Measurements from ENCODE around the gene ATP2B2. TPM values are rescaled to one million over a fixed set of nuclear protein-coding genes. Genes with fewer than 3 reads are reported as not detected.

The ATP2B2 gene
- polyA plus RNA-seq, 4 donors, result 0.39 to 0.55 TPM; not detected in 2

DNA sequence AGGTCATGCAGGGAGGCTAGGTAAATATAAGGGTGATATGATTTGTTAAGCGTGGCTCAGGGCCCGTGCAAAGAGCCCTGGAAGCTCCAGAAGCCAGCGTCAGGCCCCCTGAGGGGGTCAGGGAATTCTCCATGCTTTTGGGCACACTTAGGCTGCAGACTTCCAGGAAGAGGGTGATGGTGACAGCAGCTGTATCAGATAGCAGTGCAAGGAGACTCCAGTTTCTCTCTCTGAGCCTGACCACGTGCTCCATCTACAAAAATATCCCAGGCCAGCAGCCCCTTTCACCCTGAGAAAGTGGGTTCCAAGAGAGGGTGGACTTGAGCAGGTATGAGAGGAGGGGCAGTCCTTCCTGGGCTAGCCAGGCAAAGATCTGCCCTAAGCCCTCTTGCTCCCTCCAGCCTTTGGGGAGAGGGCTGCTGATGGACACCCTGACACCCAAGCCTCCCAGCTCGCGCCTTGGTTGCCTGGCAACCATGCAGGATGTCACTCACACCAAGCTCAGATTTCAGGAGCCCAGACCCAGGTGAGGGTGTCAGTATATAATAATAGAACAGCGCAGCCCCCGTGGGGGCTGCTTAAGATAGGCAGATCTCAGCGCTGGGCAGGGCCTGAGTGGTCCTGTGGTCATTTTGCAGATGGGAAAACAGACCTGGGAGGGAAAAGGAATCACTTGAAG is 35.8 kb downstream of the ATP2B2 start:
- Histone ChIP-seq H3K27ac (ENCODE audit: low read depth in 1 of 3, low read length in 2 of 3) (no peak overlapping the region), H3K4me1 (ENCODE audit: control insufficient read depth in 3 of 3, insufficient read depth in 2 of 3, low read depth in 1 of 3, low read length in 2 of 3) (no peaks in the 10 kb centered on the region), H3K9me3 (ENCODE audit: control insufficient read depth in 2 of 2, insufficient read depth in 1 of 2, low read depth in 1 of 2, low read length in 1 of 2) (no peaks in the 10 kb centered on the region), H3K27me3 (ENCODE audit: control insufficient read depth in 3 of 3, insufficient read depth in 3 of 3, low read length in 3 of 3) (peaks cover 0 to 4% (median 4%) of the 10 kb centered on the region in 3 donors), H3K4me3 (ENCODE audit: low read depth in 1 of 3, low read length in 3 of 3) (no peak overlapping the region), H3K36me3 (ENCODE audit: control insufficient read depth in 3 of 3, insufficient read depth in 2 of 3, low read depth in 1 of 3, low read length in 3 of 3) (no peaks in the 10 kb centered on the region)
- whole genome bisulfite sequencing, 3 donors, result 28 to 35% (median 31%) methylated on average over 9 of the region's 9 CpGs
- no peak for DNase-seq
- no peak for FAIRE-seq

DNA sequence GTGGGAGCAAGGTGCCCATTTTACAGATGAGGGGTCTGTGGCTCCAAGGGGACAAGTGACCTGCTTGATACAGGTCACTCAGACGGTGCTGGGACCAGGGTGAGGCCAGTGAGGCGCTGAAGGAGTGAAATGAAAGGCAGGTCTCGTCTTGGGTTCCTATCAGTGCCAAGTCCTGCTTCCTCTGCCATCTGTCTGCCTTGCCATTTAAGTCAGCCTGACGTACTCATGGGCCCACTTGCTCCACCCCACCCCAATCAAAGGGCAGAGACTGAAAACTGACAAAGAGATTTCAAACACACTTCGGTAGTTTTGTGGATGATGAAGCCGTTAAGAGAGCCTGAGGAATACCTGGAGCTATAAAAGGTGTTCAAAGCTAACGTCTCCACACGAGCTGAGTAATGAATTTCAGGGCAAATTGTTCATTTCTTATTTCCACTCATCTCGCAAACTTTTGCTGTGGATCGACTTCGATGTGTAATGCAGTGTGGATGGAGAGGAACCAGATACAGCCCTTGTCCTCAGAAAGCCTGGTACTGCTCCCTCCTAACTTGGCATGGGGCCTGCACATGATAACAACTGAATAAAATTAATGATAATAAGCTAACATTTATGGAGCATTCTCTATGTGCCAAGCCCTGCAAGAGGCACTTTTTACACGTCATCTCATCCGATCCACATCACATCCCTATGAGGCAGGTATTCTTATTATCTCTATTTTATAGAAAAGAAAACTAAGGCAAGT is 36.6 kb downstream of the ATP2B2 start:
- no peak for FAIRE-seq
- H3K9me3 ChIP-seq (ENCODE audit: control insufficient read depth in 2 of 2, insufficient read depth in 1 of 2, low read depth in 1 of 2, low read length in 1 of 2), result no peaks in the 10 kb centered on the region
- no peak overlapping the region for H3K27ac ChIP-seq (ENCODE audit: low read depth in 1 of 3, low read length in 2 of 3)
- H3K4me3 ChIP-seq (ENCODE audit: low read depth in 1 of 3, low read length in 3 of 3), result no peak overlapping the region
- H3K27me3 ChIP-seq (ENCODE audit: control insufficient read depth in 3 of 3, insufficient read depth in 3 of 3, low read length in 3 of 3), result peaks cover 0 to 4% (median 4%) of the 10 kb centered on the region in 3 donors
- WGBS, 3 donors, result 39 to 64% (median 42%) methylated on average over 13 of the region's 13 CpGs
- no peaks in the 10 kb centered on the region for H3K4me1 ChIP-seq (ENCODE audit: control insufficient read depth in 3 of 3, insufficient read depth in 2 of 3, low read depth in 1 of 3, low read length in 2 of 3)
- H3K36me3 ChIP-seq (ENCODE audit: control insufficient read depth in 3 of 3, insufficient read depth in 2 of 3, low read depth in 1 of 3, low read length in 3 of 3), result no peaks in the 10 kb centered on the region
- no peak for DNase-seq

DNA sequence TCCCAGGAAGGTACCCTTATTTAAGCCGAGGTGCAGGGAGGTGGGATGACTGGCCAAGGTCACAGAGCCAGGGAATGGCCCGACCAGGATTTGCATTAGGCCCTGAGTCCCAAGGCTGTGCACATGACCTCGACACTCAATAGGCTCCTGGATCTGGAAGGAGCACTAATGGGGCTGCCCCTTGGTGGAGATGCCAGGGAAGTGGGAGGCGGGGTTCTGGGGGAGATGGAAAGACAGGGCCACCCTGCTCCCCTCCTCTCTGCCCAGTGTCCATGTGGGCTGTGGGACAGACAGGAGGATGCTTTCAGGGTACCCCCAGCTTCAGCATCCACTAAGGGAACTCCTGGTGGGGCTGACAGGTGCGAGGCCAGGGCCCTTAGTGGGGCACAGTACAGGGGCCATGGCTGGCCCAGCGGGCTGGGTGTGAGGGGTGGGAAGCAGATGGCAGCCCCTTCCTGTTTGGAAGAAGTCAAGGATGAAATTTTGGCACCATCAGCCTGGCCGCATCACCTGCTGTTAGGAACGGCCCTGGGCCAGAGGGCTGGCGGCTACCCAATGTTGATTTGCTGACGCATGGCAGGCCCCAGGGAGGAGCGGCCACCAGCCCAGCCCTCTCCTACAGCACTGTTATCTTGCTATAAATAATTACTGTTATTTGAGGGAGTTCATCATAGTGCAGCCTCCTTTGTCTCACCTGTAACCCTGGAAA is 37.3 kb downstream of the ATP2B2 start:
- Histone ChIP-seq H3K27ac (ENCODE audit: low read depth in 1 of 3, low read length in 2 of 3) (no peak overlapping the region), H3K4me1 (ENCODE audit: control insufficient read depth in 3 of 3, insufficient read depth in 2 of 3, low read depth in 1 of 3, low read length in 2 of 3) (no peaks in the 10 kb centered on the region), H3K4me3 (ENCODE audit: low read depth in 1 of 3, low read length in 3 of 3) (no peak overlapping the region), H3K27me3 (ENCODE audit: control insufficient read depth in 3 of 3, insufficient read depth in 3 of 3, low read length in 3 of 3) (peaks cover 0 to 4% (median 4%) of the 10 kb centered on the region in 3 donors), H3K36me3 (ENCODE audit: control insufficient read depth in 3 of 3, insufficient read depth in 2 of 3, low read depth in 1 of 3, low read length in 3 of 3) (no peaks in the 10 kb centered on the region), H3K9me3 (ENCODE audit: control insufficient read depth in 2 of 2, insufficient read depth in 1 of 2, low read depth in 1 of 2, low read length in 1 of 2) (no peaks in the 10 kb centered on the region)
- FAIRE-seq (no peak), DNase-seq (no peak)
- WGBS, 3 donors, result 35 to 61% (median 39%) methylated on average over 11 of the region's 11 CpGs

DNA sequence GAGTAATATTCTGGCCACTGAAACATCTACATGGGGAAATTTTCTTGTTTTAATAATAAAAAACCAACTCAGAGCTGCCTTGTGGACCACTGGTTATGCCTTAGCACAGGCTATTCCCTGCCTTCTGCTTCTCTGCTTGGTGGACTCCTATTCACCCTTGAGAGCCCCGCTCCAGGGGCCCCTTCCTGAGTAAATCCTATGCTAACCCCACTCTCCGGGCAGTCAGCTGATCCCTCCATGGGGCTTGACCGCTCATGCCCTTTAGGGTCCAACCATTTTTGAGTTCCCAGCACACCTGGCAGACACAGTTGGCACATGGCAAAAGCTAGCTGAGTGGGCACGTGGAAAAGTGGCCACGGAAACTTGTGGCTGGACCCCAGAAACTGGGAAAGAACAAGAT is 38.2 kb downstream of the ATP2B2 start:
- Histone ChIP-seq H3K4me1 (ENCODE audit: control insufficient read depth in 3 of 3, insufficient read depth in 2 of 3, low read depth in 1 of 3, low read length in 2 of 3) (no peaks in the 10 kb centered on the region), H3K9me3 (ENCODE audit: control insufficient read depth in 2 of 2, insufficient read depth in 1 of 2, low read depth in 1 of 2, low read length in 1 of 2) (no peaks in the 10 kb centered on the region), H3K4me3 (ENCODE audit: low read depth in 1 of 3, low read length in 3 of 3) (no peak overlapping the region), H3K27me3 (ENCODE audit: control insufficient read depth in 3 of 3, insufficient read depth in 3 of 3, low read length in 3 of 3) (peaks cover 0 to 4% (median 4%) of the 10 kb centered on the region in 3 donors), H3K36me3 (ENCODE audit: control insufficient read depth in 3 of 3, insufficient read depth in 2 of 3, low read depth in 1 of 3, low read length in 3 of 3) (no peaks in the 10 kb centered on the region), H3K27ac (ENCODE audit: low read depth in 1 of 3, low read length in 2 of 3) (no peak overlapping the region)
- FAIRE-seq (no peak), DNase-seq (no peak)
- 80 to 85% (median 85%) methylated on average over 5 of the region's 5 CpGs for WGBS, 3 donors

GRCh38 chr3:10466186-10466585 is 39.2 kb downstream of the ATP2B2 start:
- no peak for DNase-seq
- WGBS, 3 donors, result 75 to 78% (median 78%) methylated on average over 5 of the region's 5 CpGs
- peaks cover 0 to 4% (median 4%) of the 10 kb centered on the region in 3 donors for H3K27me3 ChIP-seq (ENCODE audit: control insufficient read depth in 3 of 3, insufficient read depth in 3 of 3, low read length in 3 of 3)
- H3K4me3 ChIP-seq (ENCODE audit: low read depth in 1 of 3, low read length in 3 of 3), result no peak overlapping the region
- H3K36me3 ChIP-seq (ENCODE audit: control insufficient read depth in 3 of 3, insufficient read depth in 2 of 3, low read depth in 1 of 3, low read length in 3 of 3), result no peaks in the 10 kb centered on the region
- H3K4me1 ChIP-seq (ENCODE audit: control insufficient read depth in 3 of 3, insufficient read depth in 2 of 3, low read depth in 1 of 3, low read length in 2 of 3), result no peaks in the 10 kb centered on the region
- no peak overlapping the region for H3K27ac ChIP-seq (ENCODE audit: low read depth in 1 of 3, low read length in 2 of 3)
- no peak for FAIRE-seq
- H3K9me3 ChIP-seq (ENCODE audit: control insufficient read depth in 2 of 2, insufficient read depth in 1 of 2, low read depth in 1 of 2, low read length in 1 of 2), result no peaks in the 10 kb centered on the region

DNA sequence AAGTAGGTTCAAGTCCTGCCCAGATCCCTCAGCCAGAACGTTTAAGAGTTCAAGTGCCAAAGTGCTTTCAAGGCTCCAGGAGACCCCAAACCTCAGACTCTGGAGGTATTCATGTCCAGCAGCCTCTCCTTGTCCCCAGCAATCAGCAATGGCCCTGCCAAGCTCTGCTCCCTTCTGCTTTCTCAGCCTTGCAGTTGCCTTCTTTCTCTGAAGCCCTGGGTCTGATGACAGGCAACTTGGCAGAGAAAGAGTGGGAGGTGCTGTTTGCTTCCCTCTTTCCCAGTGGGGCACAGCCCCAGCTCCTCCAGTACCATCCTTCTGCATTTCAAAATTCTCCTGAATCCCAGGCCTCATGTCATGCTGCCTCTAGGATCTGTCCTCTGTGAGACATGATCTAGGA is 40.2 kb downstream of the ATP2B2 start:
- Histone ChIP-seq H3K9me3 (ENCODE audit: control insufficient read depth in 2 of 2, insufficient read depth in 1 of 2, low read depth in 1 of 2, low read length in 1 of 2) (no peaks in the 10 kb centered on the region), H3K4me1 (ENCODE audit: control insufficient read depth in 3 of 3, insufficient read depth in 2 of 3, low read depth in 1 of 3, low read length in 2 of 3) (no peaks in the 10 kb centered on the region), H3K36me3 (ENCODE audit: control insufficient read depth in 3 of 3, insufficient read depth in 2 of 3, low read depth in 1 of 3, low read length in 3 of 3) (no peaks in the 10 kb centered on the region), H3K4me3 (ENCODE audit: low read depth in 1 of 3, low read length in 3 of 3) (no peak overlapping the region), H3K27ac (ENCODE audit: low read depth in 1 of 3, low read length in 2 of 3) (no peak overlapping the region), H3K27me3 (ENCODE audit: control insufficient read depth in 3 of 3, insufficient read depth in 3 of 3, low read length in 3 of 3) (peaks cover 0 to 3% (median 0%) of the 10 kb centered on the region in 3 donors)
- FAIRE-seq (no peak), DNase-seq (no peak)
- 24 to 48% (median 33%) methylated on average over 1 of the region's 1 CpG for WGBS, 3 donors

DNA sequence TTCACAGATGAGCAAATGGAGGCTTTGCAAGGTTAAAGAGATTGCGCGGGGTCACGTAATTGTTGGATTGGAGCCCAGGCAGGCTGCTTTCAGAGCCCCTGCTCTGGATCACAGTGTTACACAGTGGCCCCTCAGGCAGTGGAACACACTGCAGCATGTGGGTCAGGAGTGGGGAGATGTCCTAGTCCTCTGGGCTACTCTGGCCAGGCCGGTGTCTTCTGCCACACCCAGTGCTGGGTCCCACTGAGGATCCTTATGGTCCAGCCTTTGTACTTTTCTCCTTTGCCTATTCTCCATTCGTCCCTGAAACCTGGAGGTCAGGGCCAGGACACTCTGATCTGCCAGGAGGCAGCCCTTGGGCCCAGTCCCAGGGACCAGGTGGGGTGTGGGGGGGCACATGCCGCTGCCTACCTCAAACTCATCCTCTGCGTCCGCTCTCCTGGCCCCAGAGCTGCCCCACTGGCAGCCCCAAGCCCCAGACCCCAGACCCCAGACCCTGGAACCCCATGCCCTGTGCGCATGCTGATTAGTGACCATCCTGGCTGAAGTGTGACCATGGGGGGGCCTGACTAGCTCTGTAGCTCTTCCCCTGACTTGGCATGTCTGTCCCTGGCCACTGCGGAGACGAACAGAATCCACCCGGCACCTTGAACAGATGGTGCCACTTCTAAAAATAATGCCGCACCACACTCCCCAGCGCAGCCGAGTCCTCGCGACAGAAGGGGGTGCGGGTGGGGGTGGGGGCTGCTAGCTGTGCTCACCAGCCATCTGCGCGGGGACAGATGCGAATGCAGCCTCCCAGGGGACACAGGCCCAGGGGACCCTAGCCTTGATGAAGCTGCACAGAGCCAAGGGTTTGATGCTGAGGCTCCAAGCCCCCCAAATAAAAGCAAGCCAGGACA is 41.6 kb downstream of the ATP2B2 start:
- Histone ChIP-seq H3K36me3 (ENCODE audit: control insufficient read depth in 3 of 3, insufficient read depth in 2 of 3, low read depth in 1 of 3, low read length in 3 of 3) (no peaks in the 10 kb centered on the region), H3K27ac (ENCODE audit: low read depth in 1 of 3, low read length in 2 of 3) (no peak overlapping the region), H3K27me3 (ENCODE audit: control insufficient read depth in 3 of 3, insufficient read depth in 3 of 3, low read length in 3 of 3) (no peaks in the 10 kb centered on the region), H3K4me1 (ENCODE audit: control insufficient read depth in 3 of 3, insufficient read depth in 2 of 3, low read depth in 1 of 3, low read length in 2 of 3) (no peaks in the 10 kb centered on the region), H3K9me3 (ENCODE audit: control insufficient read depth in 2 of 2, insufficient read depth in 1 of 2, low read depth in 1 of 2, low read length in 1 of 2) (no peaks in the 10 kb centered on the region), H3K4me3 (ENCODE audit: low read depth in 1 of 3, low read length in 3 of 3) (no peak overlapping the region)
- WGBS, 3 donors, result 83 to 86% (median 84%) methylated on average over 18 to 21 of the region's 21 CpGs
- FAIRE-seq (no peak), DNase-seq (no peak)

All from small intestine (tissue), 7 donors.